ENCODE measurements around the gene SHROOM4. TPM values are rescaled to one million over a fixed set of nuclear protein-coding genes. Genes with fewer than 3 reads are reported as not detected.

SHROOM4 gene
- total RNA-seq, 1 experiment from 2014 or later = 2.1 TPM

- Mint-ChIP-seq H3K4me1 (peaks cover 11 to 18% of the 10 kb centered on the region in 2 experiments), H3K4me3 (no peak overlapping the region), H3K27ac (no peak overlapping the region), H3K36me3 (ENCODE audit: insufficient read depth in 1 of 3, low read depth in 3 of 3) (no peaks in the 10 kb centered on the region), H3K9me3 (peaks cover 43 to 44% of the 10 kb centered on the region in 2 experiments), H3K27me3 (ENCODE audit: low read depth) (no peaks in the 10 kb centered on the region)
- Histone ChIP-seq H2BK120ac (ENCODE audit: low read depth, low read length, poor library complexity, severe bottlenecking) (no peak overlapping the region), H3K4ac (ENCODE audit: low read depth, low read length) (no peak overlapping the region), H4K91ac (ENCODE audit: insufficient read length, low read depth, low read length) (no peak overlapping the region), H2AK5ac (ENCODE audit: insufficient read length, low read length) (no peak overlapping the region), H2BK12ac (ENCODE audit: insufficient read length, low read depth, low read length) (no peak overlapping the region), H4K20me1 (ENCODE audit: control insufficient read depth, insufficient read depth, insufficient read length) (no peaks in the 10 kb centered on the region), H3K79me1 (ENCODE audit: insufficient read depth, low read depth, low read length, poor library complexity, severe bottlenecking) (no peaks in the 10 kb centered on the region), H3K14ac (ENCODE audit: insufficient read depth, low read length) (no peak overlapping the region), H3K9ac (ENCODE audit: extremely low read depth, insufficient read length, low read length) (no peak overlapping the region), H3K27me3 (ENCODE audit: insufficient read depth, low read length) (no peaks in the 10 kb centered on the region), H2AFZ (ENCODE audit: low read length) (no peak overlapping the region), H3K4me1 (ENCODE audit: insufficient read depth, low read length) (peaks cover 6% of the 10 kb centered on the region; the same call in 1 of the 2 replicates), H2BK5ac (ENCODE audit: insufficient read length, low read length) (no peak overlapping the region), H3K23ac (ENCODE audit: insufficient read length, low read depth, low read length) (no peak overlapping the region), H4K5ac (ENCODE audit: insufficient read length, low read depth, low read length) (no peak overlapping the region), H3K79me2 (ENCODE audit: insufficient read depth, low read length) (no peaks in the 10 kb centered on the region), H3K56ac (ENCODE audit: insufficient read length, low read depth, low read length) (no peak overlapping the region), H3K9me3 (ENCODE audit: control insufficient read depth, low read depth, low read length) (no peaks in the 10 kb centered on the region), H3K23me2 (ENCODE audit: insufficient read length, low read depth, low read length, poor library complexity, severe bottlenecking) (no peaks in the 10 kb centered on the region), H3K18ac (ENCODE audit: insufficient read length, low read depth, low read length) (no peak overlapping the region), H3K27ac (ENCODE audit: insufficient read length, low read depth, low read length) (no peak overlapping the region), H2BK15ac (ENCODE audit: low read depth, low read length) (no peak overlapping the region), H2BK20ac (ENCODE audit: low read depth, low read length, poor library complexity, severe bottlenecking) (no peak overlapping the region), H4K8ac (replicated peaks; ENCODE audit: insufficient read length, low read depth, low read length) (no peak overlapping the region), H3T11ph (ENCODE audit: low read length) (no peak overlapping the region), H3K4me2 (ENCODE audit: insufficient read depth, insufficient read length, low read length) (no peak overlapping the region)
- no peak for TF ChIP-seq CTCF (conservative IDR thresholded peaks at IDR 0.05)
- no CpG with 5 or more reads among the region's 2 CpGs for WGBS (ENCODE audit: extremely low coverage, insufficient read length, low lambda C conversion rate)
- DNase-seq = no peak
Measured at GRCh38 chrX:50771382-50771781, 42.6 kb downstream of the SHROOM4 start.
